ENCODE results near the gene THUMPD2. TPM values are rescaled to one million over a fixed set of nuclear protein-coding genes. Genes with fewer than 3 reads are reported as not detected.
A peak's percentile ranks its signal among the peaks of the same experiment; 100 is the strongest.

THUMPD2 gene
- total RNA-seq (2021) (14.1 and 14.8 TPM in 2 replicates), Bru-seq, nascent RNA (percentile 94 among the genes with signal in this experiment), BruChase-seq, experiment 1, labeled RNA remaining after a 2-hour chase (percentile 78 among the genes with signal in this experiment), BruChase-seq, experiment 2, labeled RNA remaining after a 6-hour chase (percentile 64 among the genes with signal in this experiment)
- long read RNA-seq, transcript THUMPD2-204 (10 exons, 1,970 nt): major isoform, 32 of 63 reads
- long read RNA-seq, transcript THUMPD2-201 (11 exons, 2,089 nt): minor isoform, 7 of 63 reads
- long read RNA-seq, partial matches to known transcripts: 3 of 63 reads
- long read RNA-seq, other reads (novel, unspliced or antisense): 21 of 63 reads

- intact Hi-C loops (cut with micrococcal nuclease; ENCODE audit: unreplicated experiment): no loop called here
- Histone ChIP-seq H3K27me3 (replicated peaks; ENCODE audit: insufficient read depth, low read depth, low read length, poor library complexity) (no peaks in the 10 kb centered on the region), H3K4me1 (ENCODE audit: insufficient read depth, low read length, poor library complexity, severe bottlenecking) (peaks cover 3% of the 10 kb centered on the region), H3K27ac (ENCODE audit: low read depth, low read length, poor library complexity, severe bottlenecking) (peak within 1 kb of the TSS; percentile 80), H3K36me3 (ENCODE audit: insufficient read depth, low read length, poor library complexity, severe bottlenecking) (peaks cover 7% of the 10 kb centered on the region), H3K9me3 (ENCODE audit: low read depth, low read length, poor library complexity, severe bottlenecking) (peaks cover 2% of the 10 kb centered on the region), H3K4me3 (ENCODE audit: low read depth, low read length, poor library complexity, severe bottlenecking) (peak within 1 kb of the TSS; percentile 61)
- ChIA-PET CTCF (no interaction called here), POLR2A (ENCODE audit: low non-redundant PET) (no interaction called here)
- no TSS peak for BruUV-seq (replicated peaks)
- TF ChIP-seq CTCF (conservative IDR thresholded peaks at IDR 0.05; ENCODE audit: low read depth, low read length) (no peak), EZH2 (IDR thresholded peaks at IDR 0.05; ENCODE audit: borderline replicate concordance, low read depth, low read length, poor library complexity, severe bottlenecking) (no peak)
- DNase-seq (ENCODE audit: low spot score): peak; percentile 90
These were observed at the start of gene THUMPD2 for GRCh38 chr2:39778775-39779340. Gene THUMPD2 (minus strand): TSS chr2:39779258. CDS start chr2:39779239, 19 bp downstream.

GRCh38 chr2:39821871-39822270 lies 42.8 kb upstream of the THUMPD2 start:
- BruUV-seq (replicated peaks): no TSS peak
- H3K27ac ChIP-seq (ENCODE audit: low read depth, low read length, poor library complexity, severe bottlenecking): no peak overlapping the region
- POLR2A ChIA-PET (ENCODE audit: low non-redundant PET): no interaction called here

GRCh38 chr2:39816845-39817244 lies 37.8 kb upstream of the THUMPD2 start:
- no peak overlapping the region for H3K4me3 ChIP-seq (ENCODE audit: low read depth, low read length, poor library complexity, severe bottlenecking)
- H3K27ac ChIP-seq (ENCODE audit: low read depth, low read length, poor library complexity, severe bottlenecking): no peak overlapping the region
- ChIA-PET POLR2A (ENCODE audit: low non-redundant PET) (no interaction called here), CTCF (no interaction called here)
- peaks cover 5% of the 10 kb centered on the region for H3K27me3 ChIP-seq (replicated peaks; ENCODE audit: insufficient read depth, low read depth, low read length, poor library complexity)
- H3K4me1 ChIP-seq (ENCODE audit: insufficient read depth, low read length, poor library complexity, severe bottlenecking): no peaks in the 10 kb centered on the region
- no peak for DNase-seq (ENCODE audit: low spot score)
- H3K9me3 ChIP-seq (ENCODE audit: low read depth, low read length, poor library complexity, severe bottlenecking): no peaks in the 10 kb centered on the region
- BruUV-seq (replicated peaks): no TSS peak
- TF ChIP-seq EZH2 (IDR thresholded peaks at IDR 0.05; ENCODE audit: borderline replicate concordance, low read depth, low read length, poor library complexity, severe bottlenecking) (no peak), CTCF (conservative IDR thresholded peaks at IDR 0.05; ENCODE audit: low read depth, low read length) (no peak)
- intact Hi-C loops (cut with micrococcal nuclease; ENCODE audit: unreplicated experiment): no loop called here
- no peaks in the 10 kb centered on the region for H3K36me3 ChIP-seq (ENCODE audit: insufficient read depth, low read length, poor library complexity, severe bottlenecking)

More at GRCh38 chr2:39821871-39822270, 42.8 kb upstream of the THUMPD2 start:
- no peak for TF ChIP-seq CTCF (conservative IDR thresholded peaks at IDR 0.05; ENCODE audit: low read depth, low read length)
- no peak for TF ChIP-seq EZH2 (IDR thresholded peaks at IDR 0.05; ENCODE audit: borderline replicate concordance, low read depth, low read length, poor library complexity, severe bottlenecking)
- no peak overlapping the region for H3K4me3 ChIP-seq (ENCODE audit: low read depth, low read length, poor library complexity, severe bottlenecking)
- intact Hi-C loops (cut with micrococcal nuclease; ENCODE audit: unreplicated experiment): no loop called here
- no peak for DNase-seq (ENCODE audit: low spot score)
- H3K27me3 ChIP-seq (replicated peaks; ENCODE audit: insufficient read depth, low read depth, low read length, poor library complexity): peaks cover 4% of the 10 kb centered on the region
- no peaks in the 10 kb centered on the region for H3K4me1 ChIP-seq (ENCODE audit: insufficient read depth, low read length, poor library complexity, severe bottlenecking)
- no peaks in the 10 kb centered on the region for H3K36me3 ChIP-seq (ENCODE audit: insufficient read depth, low read length, poor library complexity, severe bottlenecking)
- CTCF ChIA-PET: no interaction called here
- no peaks in the 10 kb centered on the region for H3K9me3 ChIP-seq (ENCODE audit: low read depth, low read length, poor library complexity, severe bottlenecking)

All from A673 (cell line).